ENCODE results near the gene PITX2. TPM values are rescaled to one million over a fixed set of nuclear protein-coding genes. Genes with fewer than 3 reads are reported as not detected.

The PITX2 gene
- total and polyA plus RNA-seq, 2 of the 13 experiments (the other 11 are each of a cell fraction or from before 2014, with no cell fraction given), result not detected

GRCh38 chr4:110631584-110632505, 9.0 kb upstream of the PITX2 start (continued):
- 0 out of 2 replicates have a peak, but pooled peaks have one; percentile 53 for TF ChIP-seq ZNF646 (CRISPR knock-in tag; IDR thresholded peaks at IDR 0.05)
- no peak for TF ChIP-seq ARID3A (IDR thresholded peaks at IDR 0.05; ENCODE audit: low read depth, low read length)
- TF ChIP-seq AKNA (CRISPR knock-in tag; IDR thresholded peaks at IDR 0.05; ENCODE audit: borderline replicate concordance), result no peak
- peak; percentile 48; the same call in 1 of the 2 replicates for TF ChIP-seq ARNT2 (CRISPR knock-in tag; IDR thresholded peaks at IDR 0.05; ENCODE audit: low read depth)
- TF ChIP-seq NONO (IDR thresholded peaks at IDR 0.05), result no peak
- TF ChIP-seq NONO (CRISPR knock-in tag; conservative IDR thresholded peaks at IDR 0.05), result peak; percentile 61; the same call in 1 of the 2 replicates
- TF ChIP-seq ZNF501 (CRISPR knock-in tag; IDR thresholded peaks at IDR 0.05), result peak; percentile 52; the same call in 1 of the 2 replicates
- no peak for TF ChIP-seq LCORL (IDR thresholded peaks at IDR 0.05)
- TF ChIP-seq LCORL (CRISPR knock-in tag; IDR thresholded peaks at IDR 0.05), result 0 out of 2 replicates have a peak, but pooled peaks have one; percentile 35
